GM12872 (cell line): Measurements from ENCODE around the gene TRIM44.

Experiments
- TF ChIP-seq, protein P1 (sequence below): IDR thresholded peaks from 3 replicates; pipeline ENCODE4 v1.5.1; 2011; ENCODE audit warnings: low read depth, mild to moderate bottlenecking, low read length, moderate library complexity; ENCODE audit not compliant: insufficient read depth

TRIM44 gene

DNA sequence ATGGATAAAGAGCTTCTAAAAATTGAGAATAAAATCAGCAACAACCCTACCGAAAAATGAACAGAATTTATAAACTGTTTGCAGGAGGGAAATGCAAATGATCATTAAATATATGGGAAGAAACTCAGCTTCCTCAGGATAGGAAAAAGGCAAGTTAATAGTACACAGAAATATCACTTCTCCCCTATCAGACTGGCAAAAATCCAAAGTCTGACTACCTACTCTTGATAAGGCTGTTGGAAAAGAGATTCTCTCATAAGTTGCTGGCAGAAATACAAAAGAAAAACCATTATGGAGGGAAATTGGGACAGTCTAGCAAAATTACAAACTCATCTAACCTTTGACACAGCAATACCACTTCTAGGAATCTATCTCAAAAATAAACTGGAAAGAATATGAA, 180.4 kb downstream of the TRIM44 start:
- TF ChIP-seq, protein P1, sequence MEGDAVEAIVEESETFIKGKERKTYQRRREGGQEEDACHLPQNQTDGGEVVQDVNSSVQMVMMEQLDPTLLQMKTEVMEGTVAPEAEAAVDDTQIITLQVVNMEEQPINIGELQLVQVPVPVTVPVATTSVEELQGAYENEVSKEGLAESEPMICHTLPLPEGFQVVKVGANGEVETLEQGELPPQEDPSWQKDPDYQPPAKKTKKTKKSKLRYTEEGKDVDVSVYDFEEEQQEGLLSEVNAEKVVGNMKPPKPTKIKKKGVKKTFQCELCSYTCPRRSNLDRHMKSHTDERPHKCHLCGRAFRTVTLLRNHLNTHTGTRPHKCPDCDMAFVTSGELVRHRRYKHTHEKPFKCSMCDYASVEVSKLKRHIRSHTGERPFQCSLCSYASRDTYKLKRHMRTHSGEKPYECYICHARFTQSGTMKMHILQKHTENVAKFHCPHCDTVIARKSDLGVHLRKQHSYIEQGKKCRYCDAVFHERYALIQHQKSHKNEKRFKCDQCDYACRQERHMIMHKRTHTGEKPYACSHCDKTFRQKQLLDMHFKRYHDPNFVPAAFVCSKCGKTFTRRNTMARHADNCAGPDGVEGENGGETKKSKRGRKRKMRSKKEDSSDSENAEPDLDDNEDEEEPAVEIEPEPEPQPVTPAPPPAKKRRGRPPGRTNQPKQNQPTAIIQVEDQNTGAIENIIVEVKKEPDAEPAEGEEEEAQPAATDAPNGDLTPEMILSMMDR = no peak

DNA sequence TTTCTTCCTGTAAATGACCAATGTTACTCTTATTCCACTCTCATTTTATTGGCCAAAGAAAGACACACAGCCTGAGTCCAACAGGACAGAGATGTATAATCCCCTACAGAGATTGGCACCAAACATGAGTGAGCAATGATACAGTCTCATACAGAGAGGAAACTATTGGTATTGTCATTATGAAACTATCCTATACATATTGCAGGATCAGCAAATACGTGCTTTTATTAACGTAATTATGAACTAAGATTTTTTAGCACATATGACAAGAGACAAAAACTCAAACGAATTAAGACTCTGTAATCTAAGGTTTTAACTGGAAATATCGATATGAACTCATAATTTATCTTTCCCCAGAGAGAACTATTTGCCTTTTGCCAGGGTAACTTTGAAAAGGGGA, 182.0 kb downstream of the TRIM44 start:
- TF ChIP-seq, protein P1 = no peak

DNA sequence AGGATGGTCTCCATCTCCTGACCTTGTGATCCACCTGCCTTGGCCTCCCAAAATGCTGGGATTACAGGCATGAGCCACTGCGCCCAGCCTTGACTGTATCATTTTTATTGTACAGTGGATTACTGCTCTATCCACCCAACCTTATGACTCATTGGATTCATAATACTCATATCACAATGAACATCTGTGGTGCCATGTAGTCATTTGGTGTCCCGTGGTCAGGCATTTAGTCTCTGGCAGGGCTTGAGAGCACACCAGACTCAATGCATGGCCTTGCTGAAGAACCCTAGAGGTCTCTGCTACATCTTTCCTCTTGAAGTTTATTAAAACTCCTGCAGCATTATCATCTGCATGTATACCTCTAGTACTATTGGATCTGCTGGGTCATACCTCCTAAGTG, 183.3 kb downstream of the TRIM44 start:
- TF ChIP-seq, protein P1 = no peak

DNA sequence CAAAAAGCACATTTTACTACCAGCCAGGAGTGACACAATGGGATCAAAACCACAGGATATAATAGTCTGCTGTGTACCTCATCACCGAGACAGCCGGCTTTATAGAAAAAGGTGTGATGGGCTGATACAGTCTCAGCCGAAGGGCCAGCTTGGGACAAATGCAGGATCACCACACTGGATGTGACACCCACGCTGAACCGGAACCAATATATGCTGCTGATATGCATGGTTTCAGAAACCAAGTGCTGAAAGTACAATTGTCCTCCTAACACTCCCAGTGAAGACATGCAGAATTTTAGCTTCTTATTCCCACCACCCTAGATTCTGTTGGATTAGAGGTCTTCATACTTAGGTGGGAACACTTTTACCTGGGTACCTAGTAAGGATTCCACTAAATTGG, 184.3 kb downstream of the TRIM44 start:
- TF ChIP-seq, protein P1 = no peak

DNA sequence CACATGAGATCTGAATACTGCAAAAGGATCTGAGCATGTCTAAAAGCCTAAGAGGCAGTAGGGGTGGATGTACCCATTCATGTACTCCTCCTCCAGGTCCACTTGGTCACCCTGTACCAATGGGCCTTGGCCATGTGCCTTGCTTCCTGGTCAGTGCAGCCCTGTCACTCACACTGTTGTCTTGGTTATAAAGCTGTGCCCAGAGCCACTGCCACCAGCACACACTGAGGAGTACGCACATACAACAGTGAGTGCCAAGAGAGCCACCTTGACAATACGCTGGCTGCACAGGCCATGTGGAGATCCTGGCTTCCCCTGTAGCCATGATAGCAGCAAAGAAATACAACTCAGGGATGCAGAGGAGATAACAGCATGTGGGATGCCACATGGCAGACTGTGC, 184.9 kb downstream of the TRIM44 start:
- TF ChIP-seq, protein P1 = no peak

DNA sequence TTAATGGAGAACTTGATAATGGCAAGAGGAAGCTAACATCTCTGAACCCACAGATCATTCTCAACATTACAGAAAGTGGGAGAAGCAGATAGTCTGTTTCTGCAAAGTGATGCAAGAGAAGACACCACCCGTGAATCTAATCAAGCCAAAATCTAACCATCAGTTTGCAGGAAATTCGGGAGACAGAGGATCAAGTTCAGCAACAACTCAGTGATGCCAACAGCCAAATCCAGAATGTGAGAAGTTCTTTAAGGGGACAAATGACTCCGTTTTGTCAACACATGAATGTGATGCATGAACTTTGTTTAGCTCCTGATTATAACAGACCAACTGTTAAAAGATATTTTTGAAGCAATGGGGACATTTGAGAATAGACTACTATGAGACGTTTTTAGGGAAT, 186.0 kb downstream of the TRIM44 start:
- TF ChIP-seq, protein P1 = no peak

DNA sequence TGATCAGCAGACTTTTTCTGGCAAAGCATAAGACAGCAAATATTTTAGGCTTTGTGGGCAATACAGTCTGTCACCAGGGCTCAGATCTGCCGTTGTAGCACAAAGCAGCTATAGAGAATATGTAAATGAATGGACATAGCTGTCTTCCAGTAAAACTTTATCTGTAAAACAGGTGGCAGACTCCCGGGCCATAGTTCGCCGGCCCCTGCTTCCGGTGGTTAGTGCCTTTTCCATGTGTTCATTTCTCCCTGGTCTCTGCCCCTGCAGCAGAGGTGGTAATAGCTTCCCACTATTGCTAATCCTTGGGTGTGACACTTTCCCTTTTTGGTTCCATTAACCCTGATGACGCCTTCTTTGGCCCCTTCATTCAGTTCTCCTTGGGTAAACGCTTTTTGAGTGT, 187.6 kb downstream of the TRIM44 start:
- TF ChIP-seq, protein P1 = no peak

DNA sequence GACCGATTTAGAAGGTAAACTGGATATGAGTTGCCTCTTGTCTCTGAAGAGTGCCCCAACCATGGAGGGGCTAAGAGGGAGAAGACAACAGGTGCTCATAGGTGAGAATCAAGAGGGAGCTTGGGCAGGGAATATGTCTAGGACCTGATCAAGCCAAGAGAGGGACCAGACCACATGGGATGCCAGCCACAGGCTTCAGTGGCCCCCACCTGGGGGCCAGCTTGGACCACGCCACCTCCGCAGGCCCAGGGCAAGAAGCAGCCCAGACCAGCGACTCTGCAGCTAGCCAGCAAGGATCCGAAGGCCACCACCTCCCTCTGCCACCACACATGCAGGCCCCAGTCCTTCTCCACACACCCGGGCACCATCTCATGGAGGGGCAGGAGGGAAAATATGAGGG, 188.8 kb downstream of the TRIM44 start:
- TF ChIP-seq, protein P1 = no peak
